Cardiac muscle cell (in vitro differentiated cells and primary cell): ENCODE results near the gene GAS2. TPM values are rescaled to one million over a fixed set of nuclear protein-coding genes. Genes with fewer than 3 reads are reported as not detected.

Experiments
- DNase-seq, 2 donors: peaks; one replicate each; pipeline versions ENCODE4 v3.0.0 to v3.0.0-alpha.2; 2010 to 2017; ENCODE audit warnings: low read depth in 1 of 2, low spot score in 1 of 2
- H3K27ac ChIP-seq: fragments of 200-600 bp; sonication (generic); 2 replicates; pipeline ENCODE4 v1.5.1; 2016
- H3K27me3 ChIP-seq: fragments of 200-600 bp; sonication (generic); 2 replicates; pipeline ENCODE4 v1.6.0; 2016; ENCODE audit warnings: control low read depth
- H3K36me3 ChIP-seq: fragments of 200-600 bp; sonication (generic); 2 replicates; pipeline ENCODE4 v1.5.1; 2016; ENCODE audit warnings: control low read depth
- H3K4me1 ChIP-seq: fragments of 200-600 bp; sonication (generic); 2 replicates; pipeline ENCODE4 v1.8.1; 2017; ENCODE audit warnings: low read depth, mild to moderate bottlenecking, mixed run types
- H3K4me3 ChIP-seq: fragments of 200-600 bp; sonication (generic); 2 replicates; pipeline ENCODE4 v1.5.1; 2016; ENCODE audit warnings: mild to moderate bottlenecking
- H3K9me3 ChIP-seq: fragments of 200-600 bp; sonication (generic); 2 replicates; pipeline ENCODE4 v1.5.1; 2017; ENCODE audit warnings: low read depth, mild to moderate bottlenecking, control low read depth
- polyA plus RNA-seq: library from polyadenylated mRNA; unstranded; fragments of >200 nt; fragmentation: Nextera tagmentation; extraction: Ambion mirVana; gene quantifications from 2 replicates; pipeline ENCODE4 v1.2.1, GENCODE V29; 2016
- total RNA-seq: library from RNA; depleted of rRNA; stranded (reverse); fragments of >200 nt; gene quantifications from 2 replicates; pipeline ENCODE4 v1.2.3, GENCODE V29; 2016
- TF ChIP-seq, protein P1 (sequence below): IDR thresholded peaks from 2 replicates; pipeline ENCODE4 v1.5.1; 2012; ENCODE audit warnings: low read depth, mild to moderate bottlenecking, low read length

GAS2 gene
- total and polyA plus RNA-seq, 2 experiments from 2014 or later: 6.2 to 9.6 TPM

DNA sequence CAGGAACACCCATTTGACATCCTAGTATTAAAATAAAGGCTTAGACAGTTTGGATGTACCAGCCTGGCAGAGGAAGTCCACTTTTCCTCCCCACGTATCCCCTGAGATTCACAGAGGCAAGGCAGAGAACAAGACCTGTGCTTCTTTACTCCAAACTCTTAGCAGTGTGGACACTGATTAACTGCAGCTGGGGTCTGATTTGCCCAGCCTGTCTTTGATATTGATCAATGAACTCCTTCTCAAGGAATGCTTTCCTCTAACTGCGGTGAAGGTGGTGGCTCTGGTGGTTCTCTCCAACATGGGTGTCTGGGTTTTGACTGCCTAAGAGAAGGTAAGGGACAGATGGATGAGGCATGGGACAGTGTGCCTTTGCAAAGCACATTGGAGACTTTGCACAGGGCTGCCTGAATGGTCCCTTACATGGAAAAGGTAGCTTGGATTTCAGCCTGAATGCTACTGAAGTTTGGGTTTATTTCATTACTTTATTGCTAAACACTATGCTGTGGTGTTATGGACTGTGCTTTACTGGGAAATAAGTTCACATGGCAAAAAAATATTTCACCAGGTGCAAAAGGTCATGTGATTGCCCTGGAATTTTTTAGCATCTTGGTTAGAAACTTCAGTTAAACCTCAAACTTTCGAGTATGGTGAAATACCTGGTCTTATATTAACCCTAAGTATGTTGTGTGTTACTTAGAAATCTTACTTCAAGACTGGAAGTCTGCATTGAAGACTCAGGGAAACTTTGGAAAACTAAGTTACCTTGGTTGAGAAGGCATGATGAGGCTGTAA, 1.8 kb downstream of the GAS2 start:
- TF ChIP-seq, protein P1, sequence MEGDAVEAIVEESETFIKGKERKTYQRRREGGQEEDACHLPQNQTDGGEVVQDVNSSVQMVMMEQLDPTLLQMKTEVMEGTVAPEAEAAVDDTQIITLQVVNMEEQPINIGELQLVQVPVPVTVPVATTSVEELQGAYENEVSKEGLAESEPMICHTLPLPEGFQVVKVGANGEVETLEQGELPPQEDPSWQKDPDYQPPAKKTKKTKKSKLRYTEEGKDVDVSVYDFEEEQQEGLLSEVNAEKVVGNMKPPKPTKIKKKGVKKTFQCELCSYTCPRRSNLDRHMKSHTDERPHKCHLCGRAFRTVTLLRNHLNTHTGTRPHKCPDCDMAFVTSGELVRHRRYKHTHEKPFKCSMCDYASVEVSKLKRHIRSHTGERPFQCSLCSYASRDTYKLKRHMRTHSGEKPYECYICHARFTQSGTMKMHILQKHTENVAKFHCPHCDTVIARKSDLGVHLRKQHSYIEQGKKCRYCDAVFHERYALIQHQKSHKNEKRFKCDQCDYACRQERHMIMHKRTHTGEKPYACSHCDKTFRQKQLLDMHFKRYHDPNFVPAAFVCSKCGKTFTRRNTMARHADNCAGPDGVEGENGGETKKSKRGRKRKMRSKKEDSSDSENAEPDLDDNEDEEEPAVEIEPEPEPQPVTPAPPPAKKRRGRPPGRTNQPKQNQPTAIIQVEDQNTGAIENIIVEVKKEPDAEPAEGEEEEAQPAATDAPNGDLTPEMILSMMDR: no peak
- no peak overlapping the region for H3K27ac ChIP-seq
- no peak for DNase-seq
- H3K4me3 ChIP-seq: no peak overlapping the region
- no peaks in the 10 kb centered on the region for H3K27me3 ChIP-seq
- H3K9me3 ChIP-seq: no peaks in the 10 kb centered on the region
- H3K36me3 ChIP-seq: no peaks in the 10 kb centered on the region
- H3K4me1 ChIP-seq: peaks cover 9% of the 10 kb centered on the region

DNA sequence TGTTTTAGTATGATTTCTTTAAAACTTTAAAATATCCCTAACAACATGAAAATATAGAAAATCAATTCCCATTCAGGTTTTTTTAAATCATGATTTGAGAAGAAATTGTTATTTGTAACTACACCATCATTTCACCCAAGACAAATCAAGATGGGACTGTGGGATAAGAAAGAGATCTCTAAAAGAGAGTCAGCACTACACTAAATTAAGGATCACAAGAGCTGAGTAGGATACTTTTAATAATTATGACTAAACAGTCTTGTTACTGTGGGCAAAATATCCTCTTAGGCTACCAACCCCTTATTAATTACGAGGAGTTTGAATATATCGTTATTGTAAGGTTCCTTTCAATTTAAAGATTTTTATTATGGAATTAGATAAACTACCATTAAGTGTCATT, 3.0 kb downstream of the GAS2 start:
- H3K4me3 ChIP-seq: no peak overlapping the region
- peaks cover 9% of the 10 kb centered on the region for H3K4me1 ChIP-seq
- no peaks in the 10 kb centered on the region for H3K9me3 ChIP-seq
- TF ChIP-seq, protein P1: no peak
- DNase-seq: no peak
- no peaks in the 10 kb centered on the region for H3K27me3 ChIP-seq
- H3K27ac ChIP-seq: no peak overlapping the region
- no peaks in the 10 kb centered on the region for H3K36me3 ChIP-seq

DNA sequence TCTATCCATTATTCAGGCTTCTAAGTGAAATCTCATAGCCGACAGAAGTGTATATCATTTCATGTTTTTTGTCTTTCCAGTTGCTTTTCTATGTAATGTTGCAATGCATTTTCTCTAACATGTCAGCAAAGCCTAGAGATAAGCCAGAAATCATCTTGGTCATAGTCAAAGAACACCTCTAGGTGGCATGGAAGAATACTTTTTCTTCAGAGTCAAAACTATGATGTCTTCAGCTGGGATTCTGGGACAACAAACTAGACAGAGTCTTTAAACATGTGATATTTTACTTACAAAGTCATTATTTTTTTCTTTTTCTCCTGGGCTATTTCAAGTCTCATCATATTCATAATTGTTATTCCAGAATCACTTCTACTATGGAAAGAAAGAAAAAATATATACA, 4.4 kb downstream of the GAS2 start:
- Histone ChIP-seq H3K4me1 (peaks cover 5% of the 10 kb centered on the region), H3K4me3 (no peak overlapping the region), H3K27me3 (no peaks in the 10 kb centered on the region), H3K36me3 (no peaks in the 10 kb centered on the region), H3K27ac (no peak overlapping the region), H3K9me3 (no peaks in the 10 kb centered on the region)
- DNase-seq: peak; percentile 9 to 14
- TF ChIP-seq, protein P1: peak; percentile 18

DNA sequence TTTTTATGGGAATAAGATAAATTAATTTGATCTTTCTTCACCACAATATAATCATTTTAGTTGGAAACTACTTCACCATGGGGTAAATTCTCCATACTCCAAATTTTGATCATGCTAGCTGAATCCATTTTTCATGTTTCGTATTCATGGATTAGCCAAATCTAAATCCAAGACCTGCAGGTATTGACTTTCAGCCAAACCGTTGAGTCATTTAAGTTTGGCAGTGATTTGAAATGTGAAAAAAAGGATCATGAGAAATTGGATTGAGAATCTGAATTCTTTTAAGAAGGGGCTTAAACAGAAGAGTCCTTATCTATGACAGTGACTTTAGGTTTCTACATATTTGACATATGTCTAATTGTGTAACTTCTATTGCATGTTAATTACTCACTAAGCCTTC, 5.3 kb downstream of the GAS2 start:
- no peaks in the 10 kb centered on the region for H3K9me3 ChIP-seq
- H3K36me3 ChIP-seq: no peaks in the 10 kb centered on the region
- H3K27me3 ChIP-seq: no peaks in the 10 kb centered on the region
- TF ChIP-seq, protein P1: no peak
- no peak overlapping the region for H3K27ac ChIP-seq
- no peaks in the 10 kb centered on the region for H3K4me1 ChIP-seq
- no peak overlapping the region for H3K4me3 ChIP-seq
- peak in 1 of 2 donors; percentile 2 for DNase-seq

DNA sequence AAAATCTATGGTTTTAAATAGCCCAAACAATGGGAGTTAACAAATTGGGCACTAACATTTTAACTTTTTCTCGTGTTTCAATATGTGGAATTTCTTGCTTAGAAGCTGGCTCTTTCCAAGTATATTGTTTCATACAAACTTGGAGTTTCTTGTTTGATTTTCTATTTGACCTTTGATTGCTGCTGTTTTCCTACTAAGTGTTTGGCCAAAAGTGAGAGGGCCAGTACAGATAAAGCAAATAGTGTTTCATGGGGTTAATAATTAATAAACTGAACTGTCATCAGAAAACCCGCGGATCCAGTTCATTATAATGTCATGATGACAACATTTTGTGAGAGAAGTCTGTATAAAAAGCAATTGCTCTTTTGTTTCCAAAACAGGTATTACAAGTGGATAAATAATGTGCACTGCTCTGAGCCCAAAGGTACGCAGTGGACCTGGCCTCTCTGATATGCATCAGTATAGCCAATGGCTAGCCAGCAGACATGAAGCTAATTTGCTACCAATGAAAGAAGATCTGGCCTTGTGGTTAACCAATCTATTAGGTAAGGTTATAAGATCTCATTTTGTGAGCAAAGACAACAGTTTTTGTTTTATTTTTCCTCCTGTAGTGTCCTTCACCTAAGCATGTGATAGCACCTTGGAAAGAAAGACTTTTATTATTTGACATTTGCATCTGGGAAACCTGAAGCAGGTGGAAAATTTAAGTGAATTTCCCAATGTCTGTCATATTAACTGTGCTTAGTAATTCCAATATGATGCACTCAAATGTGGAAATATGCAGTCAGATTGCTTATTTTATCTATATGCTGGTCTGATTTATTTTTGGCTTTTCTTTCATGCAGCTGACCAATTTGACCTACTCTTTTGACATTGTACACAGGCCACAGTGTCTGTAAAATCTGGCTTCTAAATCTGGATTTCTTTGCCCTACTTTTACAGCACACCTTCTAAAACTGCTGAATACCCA, 8.3 kb downstream of the GAS2 start:
- TF ChIP-seq, protein P1: no peak

More for the DNA sequence above, 8.3 kb downstream of the GAS2 start:
- Histone ChIP-seq H3K27me3 (no peaks in the 10 kb centered on the region), H3K36me3 (no peaks in the 10 kb centered on the region), H3K4me3 (no peak overlapping the region), H3K9me3 (no peaks in the 10 kb centered on the region), H3K4me1 (no peaks in the 10 kb centered on the region), H3K27ac (no peak overlapping the region)
- DNase-seq: no peak
